Glutamatergic neuron (in vitro differentiated cells): Measurements from ENCODE around the gene SLC5A5. TPM values are rescaled to one million over a fixed set of nuclear protein-coding genes. Genes with fewer than 3 reads are reported as not detected.

Experiments used
- DNase-seq: peaks from one replicate; pipeline ENCODE4 v3.0.0; 2022
- H3K27ac Mint-ChIP-seq: one replicate; pipeline ENCODE4 v1.8.0; 2020; ENCODE audit warnings: mild to moderate bottlenecking, mixed read lengths, inconsistent platforms; ENCODE audit not compliant: unreplicated experiment
- H3K27me3 Mint-ChIP-seq: one replicate; pipeline ENCODE4 v1.8.0; 2020; ENCODE audit warnings: mild to moderate bottlenecking, moderate library complexity, mixed read lengths, inconsistent platforms; ENCODE audit not compliant: unreplicated experiment
- H3K36me3 Mint-ChIP-seq: one replicate; pipeline ENCODE4 v1.8.0; 2020; ENCODE audit warnings: mild to moderate bottlenecking, mixed read lengths, inconsistent platforms; ENCODE audit not compliant: unreplicated experiment
- H3K4me1 Mint-ChIP-seq: one replicate; pipeline ENCODE4 v1.8.0; 2020; ENCODE audit warnings: mild to moderate bottlenecking, low read depth, mixed read lengths, inconsistent platforms; ENCODE audit not compliant: unreplicated experiment
- H3K4me3 Mint-ChIP-seq: one replicate; pipeline ENCODE4 v1.8.0; 2020; ENCODE audit warnings: mild to moderate bottlenecking, mixed read lengths, inconsistent platforms; ENCODE audit not compliant: unreplicated experiment
- H3K9me3 Mint-ChIP-seq: one replicate; pipeline ENCODE4 v1.8.0; 2020; ENCODE audit warnings: mild to moderate bottlenecking, moderate library complexity, mixed read lengths, inconsistent platforms; ENCODE audit not compliant: unreplicated experiment
- CTCF ChIP-seq: fragments of 200-600 bp; sonication (generic); IDR thresholded peaks from one replicate; pipeline ENCODE4 v1.5.0; 2021; ENCODE audit not compliant: partially characterized antibody, unreplicated experiment
- total RNA-seq: library from RNA; stranded (reverse); fragmentation: NEBNext Ultra II Directional; extraction: Animal tissue kit (Norgen Biotek cat#: 25700); gene quantifications from one replicate; pipeline ENCODE4 v1.2.1, GENCODE V29; 2021; ENCODE audit not compliant: unreplicated experiment

SLC5A5 gene
- total RNA-seq, 1 donor from 2014 or later, result 4.3 TPM

DNA sequence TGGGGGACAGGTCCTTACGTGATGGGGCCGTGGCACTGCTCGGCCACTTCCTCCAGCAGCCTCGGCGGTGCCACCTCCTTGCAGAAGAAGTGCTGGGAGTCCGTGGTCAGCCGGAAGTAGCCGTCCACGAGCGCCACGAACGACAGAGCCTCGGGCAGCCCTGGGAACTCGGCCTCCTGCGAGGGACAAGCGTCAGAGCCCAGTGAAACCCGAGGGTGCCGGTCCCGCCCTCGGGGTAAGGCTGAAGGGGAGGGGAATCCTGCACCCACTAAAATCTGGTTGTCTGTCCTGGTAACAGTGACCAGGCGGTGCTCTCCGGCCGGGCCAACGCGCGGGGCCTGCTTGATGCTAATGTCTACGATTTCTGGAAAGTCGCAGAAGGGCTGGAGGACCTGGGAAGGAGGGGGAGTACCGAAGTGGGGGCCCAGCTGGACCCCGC lies 30.4 kb upstream of the SLC5A5 start:
- Mint-ChIP-seq H3K9me3 (peaks cover 3% of the 10 kb centered on the region), H3K27me3 (peaks cover 11% of the 10 kb centered on the region), H3K27ac (no peak overlapping the region), H3K36me3 (no peaks in the 10 kb centered on the region), H3K4me1 (no peaks in the 10 kb centered on the region), H3K4me3 (peak overlapping the region; percentile 81)
- TF ChIP-seq CTCF, result no peak
- DNase-seq, result peak; percentile 28

- Mint-ChIP-seq H3K27me3 (peaks cover 11% of the 10 kb centered on the region), H3K27ac (no peak overlapping the region), H3K4me1 (no peaks in the 10 kb centered on the region), H3K9me3 (peaks cover 3% of the 10 kb centered on the region), H3K36me3 (no peaks in the 10 kb centered on the region), H3K4me3 (peak overlapping the region; percentile 81)
- peak; percentile 96 for DNase-seq
- no peak for TF ChIP-seq CTCF
Measured at GRCh38 chr19:17841810-17842662, 29.7 kb upstream of the SLC5A5 start.

DNA sequence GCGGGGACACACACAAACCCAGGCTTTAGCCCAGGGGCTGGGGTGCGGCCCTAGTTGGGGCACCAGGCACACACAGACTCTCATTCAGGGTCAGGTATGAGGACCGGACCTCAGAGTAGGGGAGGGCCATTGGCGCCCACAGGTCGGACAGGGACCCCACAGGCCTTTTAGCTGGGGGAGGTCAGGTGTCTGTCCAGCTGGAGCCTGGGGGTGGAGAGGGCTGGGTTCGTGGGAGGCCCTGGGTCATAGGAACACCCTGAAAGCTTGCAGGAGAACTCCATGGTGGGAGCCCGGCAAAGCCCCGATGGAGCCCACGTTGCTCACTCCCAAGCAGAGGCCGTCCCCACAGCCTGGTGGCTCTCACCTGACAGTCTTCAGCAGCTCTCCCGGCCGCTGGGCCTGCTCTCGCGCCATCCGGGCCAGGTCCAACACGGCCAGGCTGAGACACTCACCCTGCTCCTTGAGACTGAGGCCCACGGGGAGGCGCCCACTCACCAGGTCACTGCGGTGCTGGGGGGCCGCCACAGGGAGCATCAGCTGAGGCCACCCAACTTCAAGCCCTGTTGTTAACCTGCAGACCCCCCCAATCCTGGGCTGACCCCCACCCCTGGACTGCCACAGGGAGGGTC lies 29.0 kb upstream of the SLC5A5 start:
- Mint-ChIP-seq H3K9me3 (peaks cover 3% of the 10 kb centered on the region), H3K27me3 (peaks cover 11% of the 10 kb centered on the region), H3K27ac (no peak overlapping the region), H3K36me3 (no peaks in the 10 kb centered on the region), H3K4me3 (no peak overlapping the region), H3K4me1 (no peaks in the 10 kb centered on the region)
- DNase-seq, result no peak
- TF ChIP-seq CTCF, result no peak

GRCh38 chr19:17843292-17843827 lies 28.4 kb upstream of the SLC5A5 start:
- H3K27ac Mint-ChIP-seq, result no peak overlapping the region
- no peak for TF ChIP-seq CTCF
- no peaks in the 10 kb centered on the region for H3K36me3 Mint-ChIP-seq
- H3K4me1 Mint-ChIP-seq, result no peaks in the 10 kb centered on the region
- H3K9me3 Mint-ChIP-seq, result peaks cover 3% of the 10 kb centered on the region
- no peak for DNase-seq
- no peak overlapping the region for H3K4me3 Mint-ChIP-seq
- peaks cover 11% of the 10 kb centered on the region for H3K27me3 Mint-ChIP-seq

DNA sequence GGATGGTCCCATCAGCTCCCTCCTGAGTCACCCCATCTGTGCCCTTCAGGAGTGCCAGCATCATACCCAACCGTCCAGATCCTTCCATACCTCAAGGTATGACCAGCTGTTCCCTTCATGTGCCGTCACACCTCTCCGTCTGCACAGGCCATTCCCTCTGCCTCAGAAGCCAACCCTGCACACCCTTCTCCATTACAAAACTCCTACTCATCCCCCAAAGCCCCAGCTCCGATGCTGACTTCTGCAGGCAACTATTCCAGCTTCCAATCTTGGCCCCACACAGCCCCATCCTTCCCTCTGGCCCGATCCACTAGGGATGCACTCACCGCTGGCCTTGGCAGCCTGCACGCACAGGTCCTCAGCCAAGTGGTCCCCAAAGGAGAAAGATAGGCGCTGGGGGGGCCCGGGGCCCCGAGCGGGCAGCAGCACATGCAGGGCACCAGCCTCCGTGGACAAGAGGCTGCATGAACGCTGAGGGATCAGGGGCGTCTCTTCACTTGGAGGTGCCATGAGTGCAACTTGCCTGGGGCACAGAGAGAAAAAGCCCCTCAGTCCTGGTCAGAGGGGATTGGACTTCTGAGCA lies 27.7 kb upstream of the SLC5A5 start:
- no peak for DNase-seq
- H3K27me3 Mint-ChIP-seq, result peaks cover 11% of the 10 kb centered on the region
- no peak for TF ChIP-seq CTCF
- H3K27ac Mint-ChIP-seq, result no peak overlapping the region
- no peak overlapping the region for H3K4me3 Mint-ChIP-seq
- no peaks in the 10 kb centered on the region for H3K4me1 Mint-ChIP-seq
- H3K36me3 Mint-ChIP-seq, result no peaks in the 10 kb centered on the region
- peaks cover under 1% of the 10 kb centered on the region for H3K9me3 Mint-ChIP-seq
